ENCODE data around the gene PPP2R3B. TPM values are rescaled to one million over a fixed set of nuclear protein-coding genes. Genes with fewer than 3 reads are reported as not detected.

The PPP2R3B gene
- total RNA-seq, 1 donor from 2014 or later: 28.2 TPM

DNA sequence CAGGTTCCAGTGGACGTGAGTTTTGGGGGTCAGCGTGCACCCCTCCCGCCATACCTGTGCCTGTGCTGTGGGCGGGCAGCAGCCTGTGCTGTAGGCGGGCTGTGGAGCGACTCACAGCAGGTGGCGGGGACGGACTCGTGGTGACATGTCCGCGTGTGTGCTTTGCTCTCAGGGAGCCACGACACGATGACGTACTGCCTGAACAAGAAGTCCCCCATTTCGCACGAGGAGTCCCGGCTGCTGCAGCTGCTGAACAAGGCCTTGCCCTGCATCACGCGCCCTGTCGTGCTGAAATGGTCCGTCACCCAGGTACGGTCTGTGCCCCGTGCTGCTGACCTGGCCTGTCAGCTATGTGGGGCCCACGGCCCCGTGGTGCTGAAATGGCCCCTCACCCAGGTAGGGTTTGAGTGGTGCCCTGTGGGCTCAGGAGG lies 98.1 kb downstream of the PPP2R3B start:
- TF ChIP-seq, protein P1, sequence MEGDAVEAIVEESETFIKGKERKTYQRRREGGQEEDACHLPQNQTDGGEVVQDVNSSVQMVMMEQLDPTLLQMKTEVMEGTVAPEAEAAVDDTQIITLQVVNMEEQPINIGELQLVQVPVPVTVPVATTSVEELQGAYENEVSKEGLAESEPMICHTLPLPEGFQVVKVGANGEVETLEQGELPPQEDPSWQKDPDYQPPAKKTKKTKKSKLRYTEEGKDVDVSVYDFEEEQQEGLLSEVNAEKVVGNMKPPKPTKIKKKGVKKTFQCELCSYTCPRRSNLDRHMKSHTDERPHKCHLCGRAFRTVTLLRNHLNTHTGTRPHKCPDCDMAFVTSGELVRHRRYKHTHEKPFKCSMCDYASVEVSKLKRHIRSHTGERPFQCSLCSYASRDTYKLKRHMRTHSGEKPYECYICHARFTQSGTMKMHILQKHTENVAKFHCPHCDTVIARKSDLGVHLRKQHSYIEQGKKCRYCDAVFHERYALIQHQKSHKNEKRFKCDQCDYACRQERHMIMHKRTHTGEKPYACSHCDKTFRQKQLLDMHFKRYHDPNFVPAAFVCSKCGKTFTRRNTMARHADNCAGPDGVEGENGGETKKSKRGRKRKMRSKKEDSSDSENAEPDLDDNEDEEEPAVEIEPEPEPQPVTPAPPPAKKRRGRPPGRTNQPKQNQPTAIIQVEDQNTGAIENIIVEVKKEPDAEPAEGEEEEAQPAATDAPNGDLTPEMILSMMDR (IDR thresholded peaks at IDR 0.05): no peak
- Mint-ChIP-seq H3K27ac (ENCODE audit: unreplicated experiment) (no peak overlapping the region), H3K9me3 (ENCODE audit: unreplicated experiment) (no peaks in the 10 kb centered on the region), H3K36me3 (ENCODE audit: unreplicated experiment) (peaks cover 12% of the 10 kb centered on the region), H3K4me3 (ENCODE audit: unreplicated experiment) (no peak overlapping the region), H3K27me3 (ENCODE audit: unreplicated experiment) (no peaks in the 10 kb centered on the region), H3K4me1 (ENCODE audit: unreplicated experiment) (peaks cover 1% of the 10 kb centered on the region)
- DNase-seq (ENCODE audit: extremely low spot score, unreplicated experiment): no peak

DNA sequence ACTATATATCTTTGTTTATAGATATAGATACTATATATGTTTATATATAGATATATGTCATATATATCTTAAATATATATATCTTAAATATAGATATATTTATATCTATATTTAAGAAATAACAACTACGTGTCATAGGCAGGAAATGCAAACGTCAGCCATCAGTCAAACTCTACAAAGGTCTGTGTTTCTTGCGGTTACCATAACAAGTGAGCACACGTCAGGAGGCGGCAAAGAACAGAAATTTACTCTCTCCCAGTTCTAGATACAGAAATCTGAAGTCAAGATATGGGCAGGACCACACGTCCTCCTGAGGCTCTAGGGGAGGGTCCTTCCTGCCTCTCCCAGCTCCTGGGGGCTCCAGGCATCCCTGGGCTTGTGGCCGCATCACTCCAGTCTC lies 99.0 kb downstream of the PPP2R3B start:
- no peak for DNase-seq (ENCODE audit: extremely low spot score, unreplicated experiment)
- TF ChIP-seq, protein P1 (IDR thresholded peaks at IDR 0.05): no peak
- Mint-ChIP-seq H3K4me1 (ENCODE audit: unreplicated experiment) (peaks cover 1% of the 10 kb centered on the region), H3K36me3 (ENCODE audit: unreplicated experiment) (peaks cover 5% of the 10 kb centered on the region), H3K9me3 (ENCODE audit: unreplicated experiment) (no peaks in the 10 kb centered on the region), H3K4me3 (ENCODE audit: unreplicated experiment) (no peak overlapping the region), H3K27me3 (ENCODE audit: unreplicated experiment) (no peaks in the 10 kb centered on the region), H3K27ac (ENCODE audit: unreplicated experiment) (no peak overlapping the region)

DNA sequence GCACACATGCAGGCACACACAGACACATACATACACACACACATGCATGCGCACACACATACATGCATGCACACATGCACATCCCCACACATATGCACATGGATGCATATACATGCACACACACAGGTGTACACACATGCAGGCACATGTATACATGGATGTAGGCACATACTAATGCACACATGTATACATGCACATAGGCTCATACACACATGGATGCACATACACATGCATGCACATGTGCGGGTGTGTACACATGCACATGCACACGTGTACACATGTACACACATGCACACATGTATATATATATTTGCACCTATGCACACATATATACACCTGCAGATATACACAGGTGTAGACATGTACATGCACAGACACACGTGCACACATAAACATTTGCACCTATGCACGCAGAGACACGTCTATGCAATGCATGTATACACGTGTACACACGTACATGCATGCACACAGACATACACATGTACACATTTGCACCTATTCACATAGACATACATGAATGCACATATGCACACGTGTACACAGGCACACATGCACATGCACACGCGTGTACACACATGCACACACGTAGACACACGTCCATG lies 101.5 kb downstream of the PPP2R3B start:
- Mint-ChIP-seq H3K27me3 (ENCODE audit: unreplicated experiment) (no peaks in the 10 kb centered on the region), H3K9me3 (ENCODE audit: unreplicated experiment) (no peaks in the 10 kb centered on the region), H3K27ac (ENCODE audit: unreplicated experiment) (no peak overlapping the region), H3K4me3 (ENCODE audit: unreplicated experiment) (no peak overlapping the region), H3K36me3 (ENCODE audit: unreplicated experiment) (peaks cover 2% of the 10 kb centered on the region), H3K4me1 (ENCODE audit: unreplicated experiment) (peaks cover 11% of the 10 kb centered on the region)
- no peak for DNase-seq (ENCODE audit: extremely low spot score, unreplicated experiment)
- TF ChIP-seq, protein P1 (IDR thresholded peaks at IDR 0.05): no peak

Other genes with a start within 250 kb of the PPP2R3B start
- gene PLCXD1, start 105.5 kb downstream of the PPP2R3B start, total RNA-seq: 10.9 and 12.1 TPM in 2 replicates
- 47.5 and 49.9 TPM in 2 replicates for gene GTPBP6, start 68.1 kb downstream of the PPP2R3B start, total RNA-seq
- gene SHOX, start 243.9 kb upstream of the PPP2R3B start, total RNA-seq: 0.21 TPM in 1 of 2 replicates, not detected in the other